HCT116 (cell line): ENCODE measurements around the gene MRPS7. TPM values are rescaled to one million over a fixed set of nuclear protein-coding genes. Genes with fewer than 3 reads are reported as not detected.

Source experiments
- ATAC-seq: fragments of 200-7000 bp; cut with Tn5 transposase; 2 replicates; pipeline ENCODE4 v1.9.1; 2020; ENCODE audit warnings: mild to moderate bottlenecking, moderate library complexity
- BruUV-seq: library from RNA; stranded (reverse); fragments of 400-500 nt; replicated peaks from 2 replicates; lab custom pipeline; 2021; lab: Mats Ljungman, UMichigan
- CTCF ChIA-PET: fragments of 300-600 bp; sonication (Branson Sonifier 250); formaldehyde crosslinking; loops from one replicate; lab custom pipeline; 2021; ENCODE audit warnings: antibody characterized with exemption; lab: Charles Lee
- POLR2A ChIA-PET: fragments of 300-600, 350-600 bp; sonication (Branson Sonifier 250); formaldehyde crosslinking; loops from one replicate; lab custom pipeline; 2021; ENCODE audit warnings: antibody characterized with exemption; lab: Charles Lee
- RAD21 ChIA-PET, 2 experiments: fragments of 300-600 bp; sonication (Branson Sonifier 250); formaldehyde crosslinking; loops; one replicate each; lab custom pipeline; 2023; ENCODE audit warnings: low total read pairs in 2 of 2; ENCODE audit not compliant: uncharacterized antibody in 2 of 2, unreplicated experiment in 2 of 2, low non-redundant PET in 1 of 2; lab: Charles Lee
- DNase-seq: peaks from one replicate; pipeline ENCODE4 v3.0.0-alpha.2; 2010; ENCODE audit warnings: low read depth, low spot score
- H2AFZ ChIP-seq: fragments of 200-600 bp; shearing (Covaris generic), sonication (generic); 2 replicates; pipeline ENCODE4 v1.6.1; 2017; ENCODE audit warnings: low read depth, mixed run types, mixed read lengths, antibody characterized with exemption, low read length; ENCODE audit not compliant: poor library complexity, severe bottlenecking
- H3K27ac ChIP-seq: 2 replicates; pipeline ENCODE4 v1.5.1; 2012; ENCODE audit warnings: low read depth, low read length
- H3K27me3 ChIP-seq: fragments of 200-600 bp; sonication (generic); 2 replicates; pipeline ENCODE4 v1.6.1; 2016; ENCODE audit warnings: mixed run types, low read length, mixed read lengths; ENCODE audit not compliant: insufficient read depth
- H3K36me3 ChIP-seq, 2 experiments: fragments of 200-500 bp in 1 of 2; fragments of 200-600 bp in 1 of 2; sonication (Bioruptor generic) in 1 of 2; sonication (generic) in 1 of 2; 2 replicates each; pipeline versions ENCODE4 v1.5.1 to v1.6.1; 2014 to 2016; ENCODE audit warnings: low read length in 2 of 2, inconsistent platforms in 1 of 2, mixed read lengths in 1 of 2, mixed run types in 1 of 2; ENCODE audit not compliant: insufficient read depth in 2 of 2, control insufficient read depth in 1 of 2
- H3K4me1 ChIP-seq, 2 experiments: fragments of 200-600 bp in 1 of 2; sonication (generic) in 1 of 2; 2 replicates each; pipeline versions ENCODE4 v1.5.1 to v1.6.1; 2012 to 2017; ENCODE audit warnings: low read length in 2 of 2, inconsistent platforms in 1 of 2, mild to moderate bottlenecking in 1 of 2, mixed read lengths in 1 of 2, mixed run types in 1 of 2, moderate library complexity in 1 of 2; ENCODE audit not compliant: insufficient read depth in 2 of 2, control insufficient read depth in 1 of 2
- H3K4me2 ChIP-seq: fragments of 200-600 bp; sonication (generic); 2 replicates; pipeline ENCODE4 v1.6.1; 2017; ENCODE audit warnings: mixed run types, low read length, mixed read lengths
- H3K4me3 ChIP-seq, 2 experiments: fragments of 200-600 bp in 1 of 2; sonication (generic) in 1 of 2; replicated peaks in 1 of 2; 2 replicates each; pipeline ENCODE4 v1.5.1; 2011 to 2016; ENCODE audit warnings: low read length in 2 of 2, control low read depth in 1 of 2, low read depth in 1 of 2, mild to moderate bottlenecking in 1 of 2, mixed read lengths in 1 of 2, mixed run types in 1 of 2
- H3K79me2 ChIP-seq: fragments of 200-600 bp; sonication (generic); 2 replicates; pipeline ENCODE4 v1.6.1; 2017; ENCODE audit warnings: mild to moderate bottlenecking, mixed run types, low read length, moderate library complexity, mixed read lengths; ENCODE audit not compliant: insufficient read depth
- H3K9ac ChIP-seq: fragments of 200-600 bp; sonication (generic); 2 replicates; pipeline ENCODE4 v1.6.1; 2016; ENCODE audit warnings: low read length, mixed read lengths
- H3K9me2 ChIP-seq: fragments of 200-600 bp; sonication (generic), shearing (Covaris generic); 2 replicates; pipeline ENCODE4 v1.6.1; 2017; ENCODE audit warnings: mixed run types, mild to moderate bottlenecking, moderate library complexity; ENCODE audit not compliant: insufficient read depth
- H3K9me3 ChIP-seq, 2 experiments: fragments of 200-500 bp in 1 of 2; fragments of 200-600 bp in 1 of 2; sonication (Bioruptor generic) in 1 of 2; sonication (generic) in 1 of 2; 2 replicates each; pipeline ENCODE4 v1.6.1; 2014 to 2017; ENCODE audit warnings: low read length in 2 of 2, mixed read lengths in 2 of 2, inconsistent platforms in 1 of 2, low read depth in 1 of 2, mild to moderate bottlenecking in 1 of 2, mixed run types in 1 of 2, moderate library complexity in 1 of 2; ENCODE audit not compliant: control insufficient read depth in 1 of 2, insufficient read depth in 1 of 2
- H4K20me1 ChIP-seq: fragments of 200-600 bp; sonication (generic), shearing (Covaris generic); 2 replicates; pipeline ENCODE4 v1.6.1; 2017; ENCODE audit warnings: mixed run types, mild to moderate bottlenecking, moderate library complexity; ENCODE audit not compliant: insufficient read depth
- POLR2AphosphoS5 ChIP-seq: IDR thresholded peaks from 2 replicates; pipeline ENCODE4 v1.6.1; 2011; ENCODE audit warnings: mild to moderate bottlenecking, low read depth, low read length, moderate library complexity
- ZNF274 ChIP-seq: fragments of 200-500 bp; sonication (Bioruptor generic); IDR thresholded peaks from 2 replicates; pipeline ENCODE4 v1.6.1; 2014; ENCODE audit warnings: mild to moderate bottlenecking, low read depth, low read length, inconsistent platforms
- intact Hi-C: fragments of 100-400 bp; cut with micrococcal nuclease; formaldehyde crosslinking; loops from 2 replicates; pipeline ENCODE4 v1.10.0; 2022
- total RNA-seq: library from RNA; stranded (reverse); gene quantifications from one replicate; pipeline ENCODE4 v1.2.1, GENCODE V29; 2021; ENCODE audit not compliant: unreplicated experiment
- TF ChIP-seq, protein P1 (sequence below): IDR thresholded peaks from 2 replicates; pipeline ENCODE4 v1.6.1; 2012; ENCODE audit warnings: low read depth

MRPS7 gene
- total RNA-seq, 1 experiment from 2014 or later: 104 TPM

DNA sequence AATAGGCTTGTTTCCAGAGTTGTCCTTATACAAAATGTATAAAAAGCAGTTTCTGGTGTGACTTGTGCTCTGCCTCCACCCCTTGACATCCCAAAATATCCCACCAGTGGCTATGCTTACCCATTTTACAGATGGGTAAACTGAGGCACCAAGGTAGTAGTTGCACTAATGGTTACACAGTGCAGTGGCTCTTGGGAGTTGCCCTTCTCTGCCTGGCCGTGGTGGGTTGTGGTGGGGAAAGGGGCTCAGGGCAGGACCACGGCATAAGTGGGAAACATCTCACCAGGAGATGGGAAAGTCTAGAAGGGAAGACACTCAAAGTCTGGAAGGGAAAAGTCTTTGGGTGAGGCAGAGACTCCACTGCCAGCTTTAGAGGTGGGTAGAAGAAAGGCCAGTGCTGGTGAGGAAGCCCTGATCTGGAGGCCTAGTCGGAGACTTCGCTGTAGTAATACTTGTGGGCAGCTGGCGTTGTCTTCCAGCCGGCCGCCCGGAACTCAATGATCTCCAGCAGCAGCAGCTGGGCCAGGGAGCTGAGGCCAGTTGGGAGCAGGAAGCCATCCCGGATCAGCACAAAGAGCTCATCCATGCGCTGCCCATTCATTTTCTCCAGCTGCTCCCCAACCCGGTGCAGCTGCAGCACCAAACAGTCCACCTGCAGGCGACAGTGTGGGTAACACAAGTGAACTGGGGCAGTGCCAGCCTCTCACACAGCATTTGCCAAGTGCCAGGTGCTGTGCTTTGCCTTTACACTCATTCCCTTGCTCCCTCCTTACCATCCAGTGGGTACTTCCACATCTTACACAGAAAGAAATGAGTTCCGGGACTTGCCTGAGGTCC lies 4.9 kb downstream of the MRPS7 start:
- ChIA-PET POLR2A (no interaction called here), RAD21 (no interaction called here), CTCF (no interaction called here)
- Histone ChIP-seq H3K27me3 (no peaks in the 10 kb centered on the region), H3K36me3 (peaks cover 18 to 39% of the 10 kb centered on the region in 2 experiments; a peak in 3 of 4 replicates), H3K9me2 (no peaks in the 10 kb centered on the region), H3K4me1 (peaks cover 18 to 40% of the 10 kb centered on the region in 2 experiments), H3K79me2 (peaks cover 29% of the 10 kb centered on the region), H3K9me3 (no peaks in the 10 kb centered on the region), H2AFZ (no peak overlapping the region), H3K4me2 (no peak overlapping the region), H4K20me1 (no peaks in the 10 kb centered on the region), H3K9ac (no peak overlapping the region), H3K4me3 (no peak overlapping the region), H3K27ac (no peak overlapping the region)
- intact Hi-C loops: loop anchor here (10.0 kb wide), 1 partner anchor 152 kb away; no protein-coding TSS in a partner anchor
- DNase-seq (no peak), ATAC-seq (no peak)
- no TSS peak for BruUV-seq
- TF ChIP-seq, protein P1, sequence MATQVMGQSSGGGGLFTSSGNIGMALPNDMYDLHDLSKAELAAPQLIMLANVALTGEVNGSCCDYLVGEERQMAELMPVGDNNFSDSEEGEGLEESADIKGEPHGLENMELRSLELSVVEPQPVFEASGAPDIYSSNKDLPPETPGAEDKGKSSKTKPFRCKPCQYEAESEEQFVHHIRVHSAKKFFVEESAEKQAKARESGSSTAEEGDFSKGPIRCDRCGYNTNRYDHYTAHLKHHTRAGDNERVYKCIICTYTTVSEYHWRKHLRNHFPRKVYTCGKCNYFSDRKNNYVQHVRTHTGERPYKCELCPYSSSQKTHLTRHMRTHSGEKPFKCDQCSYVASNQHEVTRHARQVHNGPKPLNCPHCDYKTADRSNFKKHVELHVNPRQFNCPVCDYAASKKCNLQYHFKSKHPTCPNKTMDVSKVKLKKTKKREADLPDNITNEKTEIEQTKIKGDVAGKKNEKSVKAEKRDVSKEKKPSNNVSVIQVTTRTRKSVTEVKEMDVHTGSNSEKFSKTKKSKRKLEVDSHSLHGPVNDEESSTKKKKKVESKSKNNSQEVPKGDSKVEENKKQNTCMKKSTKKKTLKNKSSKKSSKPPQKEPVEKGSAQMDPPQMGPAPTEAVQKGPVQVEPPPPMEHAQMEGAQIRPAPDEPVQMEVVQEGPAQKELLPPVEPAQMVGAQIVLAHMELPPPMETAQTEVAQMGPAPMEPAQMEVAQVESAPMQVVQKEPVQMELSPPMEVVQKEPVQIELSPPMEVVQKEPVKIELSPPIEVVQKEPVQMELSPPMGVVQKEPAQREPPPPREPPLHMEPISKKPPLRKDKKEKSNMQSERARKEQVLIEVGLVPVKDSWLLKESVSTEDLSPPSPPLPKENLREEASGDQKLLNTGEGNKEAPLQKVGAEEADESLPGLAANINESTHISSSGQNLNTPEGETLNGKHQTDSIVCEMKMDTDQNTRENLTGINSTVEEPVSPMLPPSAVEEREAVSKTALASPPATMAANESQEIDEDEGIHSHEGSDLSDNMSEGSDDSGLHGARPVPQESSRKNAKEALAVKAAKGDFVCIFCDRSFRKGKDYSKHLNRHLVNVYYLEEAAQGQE: no peak
- no peak for TF ChIP-seq ZNF274
- TF ChIP-seq POLR2AphosphoS5: 0 out of 2 replicates have a peak, but pooled peaks have one; percentile 13
